GM21786 (cell line): ENCODE data around the gene MRNIP.

Source experiments
- ATAC-seq: cut with Tn5 transposase; IDR thresholded peaks from one replicate; pipeline ENCODE4 v1.9.1; 2021; ENCODE audit not compliant: unreplicated experiment

The MRNIP gene

GRCh38 chr5:179858586-179859427 lies at the start of gene MRNIP:
MRNIP (minus strand) TSS chr5:179858817; CDS start chr5:179858796, 21 bp downstream.
- peak; percentile 97 for ATAC-seq

- peak; percentile 92 for ATAC-seq
Measured at GRCh38 chr5:179907556-179908324, 49.1 kb upstream of the MRNIP start, which contains the start of gene TBC1D9B. TBC1D9B (minus strand) TSS chr5:179907897; CDS start chr5:179907821, 76 bp downstream.

GRCh38 chr5:179906795-179907555 lies 48.4 kb upstream of the MRNIP start:
- ATAC-seq = peak; percentile 35

- no peak for ATAC-seq
Measured at GRCh38 chr5:179906294-179906794, 47.7 kb upstream of the MRNIP start.

GRCh38 chr5:179905161-179905560 lies 46.5 kb upstream of the MRNIP start:
- ATAC-seq = no peak

GRCh38 chr5:179904463-179905160 lies 46.0 kb upstream of the MRNIP start:
- ATAC-seq = no peak

- no peak for ATAC-seq
Measured at GRCh38 chr5:179902763-179903158, 44.1 kb upstream of the MRNIP start.

GRCh38 chr5:179901915-179902762 lies 43.5 kb upstream of the MRNIP start:
- no peak for ATAC-seq

- ATAC-seq = no peak
Measured at GRCh38 chr5:179901462-179901861, 42.8 kb upstream of the MRNIP start.

GRCh38 chr5:179900711-179901110 lies 42.1 kb upstream of the MRNIP start:
- no peak for ATAC-seq

- no peak for ATAC-seq
Measured at GRCh38 chr5:179900206-179900605, 41.6 kb upstream of the MRNIP start.

- no peak for ATAC-seq
Measured at GRCh38 chr5:179895861-179896260, 37.2 kb upstream of the MRNIP start.

GRCh38 chr5:179893958-179894895 lies 35.6 kb upstream of the MRNIP start:
- ATAC-seq = no peak

- ATAC-seq = no peak
Measured at GRCh38 chr5:179893076-179893957, 34.7 kb upstream of the MRNIP start.

- ATAC-seq = no peak
Measured at GRCh38 chr5:179892255-179892654, 33.6 kb upstream of the MRNIP start.

- no peak for ATAC-seq
Measured at GRCh38 chr5:179890751-179891682, 32.4 kb upstream of the MRNIP start.
